WERI-Rb-1 (cell line): Measurements from ENCODE around the gene LYVE1.

Experiments used
- DNase-seq: peaks from one replicate; pipeline ENCODE4 v3.0.0-alpha.2; 2020
- H3K27ac ChIP-seq: fragments of 250-450 bp; sonication (Bioruptor Pico); 2 replicates; pipeline ENCODE4 v1.5.1; 2020; ENCODE audit warnings: mild to moderate bottlenecking, moderate library complexity
- H3K27me3 ChIP-seq: fragments of 250-450 bp; sonication (Bioruptor Pico); 2 replicates; pipeline ENCODE4 v1.5.1; 2021; ENCODE audit warnings: mild to moderate bottlenecking, low read depth, moderate library complexity; ENCODE audit not compliant: insufficient read depth, severe bottlenecking
- H3K36me3 ChIP-seq: fragments of 250-450 bp; sonication (Bioruptor Pico); 2 replicates; pipeline ENCODE4 v1.5.1; 2020; ENCODE audit warnings: mild to moderate bottlenecking, moderate library complexity
- H3K4me3 ChIP-seq: 2 replicates; pipeline ENCODE4 v1.5.1; 2011; ENCODE audit warnings: low read depth, mild to moderate bottlenecking, control low read depth, low read length
- H3K9me3 ChIP-seq: fragments of 250-450 bp; sonication (Bioruptor Pico); 2 replicates; pipeline ENCODE4 v1.5.1; 2021; ENCODE audit warnings: mild to moderate bottlenecking, moderate library complexity; ENCODE audit not compliant: severe bottlenecking
- CTCF ChIP-seq: IDR thresholded peaks from 2 replicates; pipeline ENCODE4 v1.5.1; 2011; ENCODE audit warnings: low read depth, mild to moderate bottlenecking, control low read depth, inconsistent platforms, low read length

Gene LYVE1

GRCh38 chr11:10573028-10573427 is 4.6 kb upstream of the LYVE1 start:
- Histone ChIP-seq H3K9me3 (no peaks in the 10 kb centered on the region), H3K4me3 (no peak overlapping the region), H3K36me3 (no peaks in the 10 kb centered on the region), H3K27me3 (no peaks in the 10 kb centered on the region), H3K27ac (no peak overlapping the region)
- DNase-seq: no peak
- no peak for TF ChIP-seq CTCF

- H3K27me3 ChIP-seq: no peaks in the 10 kb centered on the region
- TF ChIP-seq CTCF: no peak
- no peaks in the 10 kb centered on the region for H3K36me3 ChIP-seq
- H3K27ac ChIP-seq: no peak overlapping the region
- no peak overlapping the region for H3K4me3 ChIP-seq
- no peak for DNase-seq
- H3K9me3 ChIP-seq: no peaks in the 10 kb centered on the region
These were observed 4.1 kb upstream of the LYVE1 start for GRCh38 chr11:10572533-10572932.

DNA sequence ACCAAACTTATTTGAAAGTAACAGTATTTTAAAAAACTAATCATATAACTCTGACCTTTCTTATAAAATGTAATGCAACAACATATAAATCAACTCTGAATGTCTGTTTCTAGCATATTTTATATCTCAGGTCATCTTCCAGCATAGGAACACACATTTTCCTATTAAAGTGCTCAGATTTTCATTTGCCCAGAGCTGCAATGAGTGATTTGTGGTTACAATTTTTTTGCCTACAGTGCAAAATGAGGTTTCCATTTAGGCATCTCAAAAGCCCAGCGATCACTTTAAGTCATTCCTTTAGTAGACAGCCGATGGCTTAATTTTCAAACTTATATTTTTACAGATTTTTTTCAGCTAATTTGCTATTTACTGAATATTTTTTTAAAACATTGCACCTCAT is 1.0 kb downstream of the LYVE1 start:
- TF ChIP-seq CTCF: no peak
- no peak for DNase-seq
- no peak overlapping the region for H3K4me3 ChIP-seq

DNA sequence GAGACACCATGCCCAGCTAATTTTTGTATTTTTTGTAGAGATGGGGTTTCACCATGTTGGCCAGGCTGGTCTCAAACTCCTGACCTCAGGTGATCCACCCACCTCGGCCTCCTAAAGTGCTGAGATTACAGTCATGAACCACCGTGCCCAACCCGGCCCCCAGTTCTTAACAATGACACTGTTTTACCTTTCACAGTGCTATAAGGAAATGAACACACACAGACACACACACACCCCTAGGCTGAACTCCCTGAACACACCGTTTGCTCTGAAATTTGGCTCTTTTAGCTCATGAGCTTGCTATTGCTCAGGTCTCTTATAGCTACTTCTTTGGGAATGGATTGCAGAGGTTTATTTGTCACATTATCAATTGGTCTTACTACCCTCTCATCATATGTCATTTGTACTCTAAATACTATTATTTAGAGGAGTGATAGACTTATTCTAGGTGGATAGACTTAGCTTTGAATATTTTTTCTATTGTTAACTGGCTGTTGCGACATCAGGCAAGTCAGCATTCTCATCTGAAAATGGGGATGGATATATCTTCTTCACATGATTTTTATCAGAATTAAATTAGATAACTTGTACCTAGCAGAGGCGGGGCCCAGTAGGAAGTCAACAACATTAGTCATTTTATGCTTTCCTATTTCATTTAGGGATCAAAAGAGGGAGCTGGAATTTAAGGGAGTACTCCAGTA is 2.1 kb downstream of the LYVE1 start:
- no peaks in the 10 kb centered on the region for H3K9me3 ChIP-seq
- H3K36me3 ChIP-seq: no peaks in the 10 kb centered on the region
- no peak overlapping the region for H3K4me3 ChIP-seq
- no peak overlapping the region for H3K27ac ChIP-seq
- H3K27me3 ChIP-seq: no peaks in the 10 kb centered on the region
- no peak for TF ChIP-seq CTCF
- DNase-seq: no peak

More for the DNA sequence above, 1.0 kb downstream of the LYVE1 start:
- Histone ChIP-seq H3K27ac (no peak overlapping the region), H3K27me3 (no peaks in the 10 kb centered on the region), H3K9me3 (no peaks in the 10 kb centered on the region), H3K36me3 (no peaks in the 10 kb centered on the region)

DNA sequence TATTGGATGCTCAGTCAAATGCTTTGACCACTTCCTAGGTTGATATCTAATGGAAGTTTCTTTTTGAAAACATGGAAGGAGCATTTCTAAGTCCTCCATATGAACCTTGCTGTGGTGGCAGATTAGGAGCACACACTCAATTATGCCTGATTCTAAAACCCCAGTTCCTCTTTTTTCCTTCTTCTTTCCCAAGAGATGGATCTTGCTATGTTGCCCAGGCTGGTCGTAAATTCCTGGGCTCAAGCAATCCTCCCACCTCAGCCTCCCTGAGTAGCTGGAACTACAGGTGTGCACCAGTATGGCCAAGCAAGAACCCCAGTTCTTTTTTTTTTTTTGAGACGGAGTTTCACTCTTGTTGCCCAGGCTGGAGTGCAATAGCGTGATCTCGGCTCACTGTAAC is 3.0 kb downstream of the LYVE1 start:
- Histone ChIP-seq H3K27me3 (no peaks in the 10 kb centered on the region), H3K4me3 (no peak overlapping the region), H3K27ac (no peak overlapping the region), H3K36me3 (no peaks in the 10 kb centered on the region), H3K9me3 (no peaks in the 10 kb centered on the region)
- DNase-seq: no peak
- no peak for TF ChIP-seq CTCF
